ENCODE results near the gene KIF5C. TPM values are rescaled to one million over a fixed set of nuclear protein-coding genes. Genes with fewer than 3 reads are reported as not detected.

Gene KIF5C
- total and polyA plus RNA-seq, 9 donors = 0.73 to 18.7 (median 3.3) TPM

- Histone ChIP-seq H3K4me1 (ENCODE audit: insufficient read depth) (peaks cover 2% of the 10 kb centered on the region), H3K27me3 (no peaks in the 10 kb centered on the region), H3K27ac (no peak overlapping the region), H3K36me3 (no peaks in the 10 kb centered on the region), H3K4me3 (no peak overlapping the region), H3K9me3 (no peaks in the 10 kb centered on the region)
- intact Hi-C loops (cut with DNase I) = no loop called here
- TF ChIP-seq CTCF (IDR thresholded peaks at IDR 0.05) (no peak), EP300 (IDR thresholded peaks at IDR 0.05) (no peak), POLR2A (IDR thresholded peaks at IDR 0.05) (no peak)
- no peak for DNase-seq
- 21 to 44% (median 33%) methylated on average over 10 of the region's 10 CpGs for WGBS, 3 donors
Measured at GRCh38 chr2:149075853-149076252, 200.8 kb downstream of the KIF5C start.

Small RNA genes within 50 kb of the gene (small RNA-seq; reads per million reads assigned to genes)
- gene RNU2-9P = not detected
- gene UBBP3 = not detected

Other genes starting within 250 kb of the KIF5C start
- 10 to 100 TPM; 25.7 to 53.4 (median 44.5) TPM for gene EPC2, start 230.5 kb upstream of the KIF5C start, total RNA-seq
- 10 to 100 TPM; 27.5 to 35.2 TPM for gene EPC2, start 230.5 kb upstream of the KIF5C start, polyA plus RNA-seq
- gene LYPD6B, start 163.5 kb downstream of the KIF5C start, total RNA-seq = 10 to 100 TPM in 1 of 7 donors, 1 to 10 TPM in 3, under 1 TPM in 1, not detected in 2; 0.72 to 17.0 (median 1.7) TPM
- under 1 TPM; 0.17 to 0.33 TPM for gene LYPD6B, start 163.5 kb downstream of the KIF5C start, polyA plus RNA-seq